HG02981 (cell line): ENCODE data around the gene S100PBP.
A peak's percentile ranks its signal among the peaks of the same experiment; 100 is the strongest.

Experiments
- ATAC-seq: cut with Tn5 transposase; IDR thresholded peaks from one replicate; pipeline ENCODE4 v1.9.1; 2021; ENCODE audit warnings: mild to moderate bottlenecking, moderate library complexity; ENCODE audit not compliant: unreplicated experiment

Gene S100PBP

DNA sequence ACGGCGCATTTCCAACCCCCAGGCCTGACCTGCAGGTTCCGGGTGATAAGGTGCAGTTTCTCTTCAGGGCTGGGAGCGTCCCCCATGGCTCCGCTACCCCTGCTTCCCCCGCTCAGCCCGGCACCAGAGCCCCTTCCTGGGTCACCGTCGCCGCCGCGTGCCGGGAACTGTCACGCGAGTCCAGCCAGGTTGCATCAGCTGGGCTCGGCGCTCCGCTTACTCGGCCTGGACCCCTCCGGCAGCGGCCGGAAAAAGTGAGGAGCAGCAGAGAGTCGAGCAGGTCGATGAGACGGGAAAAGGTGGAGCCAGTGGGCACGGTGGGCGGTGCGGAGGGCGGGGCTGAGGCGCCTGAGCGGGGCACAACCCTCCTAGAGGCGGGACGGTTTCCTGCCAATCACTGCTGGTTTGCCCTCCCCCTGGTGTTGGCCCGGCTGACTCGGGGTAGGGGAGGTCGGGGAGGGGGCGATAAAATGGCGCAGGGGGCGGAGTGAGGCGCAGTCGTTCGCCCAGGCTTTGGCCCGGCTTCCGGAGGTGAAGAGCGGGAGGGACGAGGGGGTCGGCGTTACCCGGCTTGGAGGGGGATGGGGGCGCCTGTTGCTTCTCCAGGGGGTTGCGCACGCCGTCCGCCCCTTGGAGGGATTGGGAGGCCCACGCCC lies at the start of gene S100PBP, which contains the start of gene YARS1:
Gene S100PBP (plus strand): TSS at position 495 of the 656 bp plus-strand sequence. CDS start 8,447 bp downstream, outside the sequence.
Gene YARS1 (minus strand): TSS at position 200 of the 656 bp plus-strand sequence. CDS start 114 bp downstream, at position 86.
- ATAC-seq, result peak; percentile 87

DNA sequence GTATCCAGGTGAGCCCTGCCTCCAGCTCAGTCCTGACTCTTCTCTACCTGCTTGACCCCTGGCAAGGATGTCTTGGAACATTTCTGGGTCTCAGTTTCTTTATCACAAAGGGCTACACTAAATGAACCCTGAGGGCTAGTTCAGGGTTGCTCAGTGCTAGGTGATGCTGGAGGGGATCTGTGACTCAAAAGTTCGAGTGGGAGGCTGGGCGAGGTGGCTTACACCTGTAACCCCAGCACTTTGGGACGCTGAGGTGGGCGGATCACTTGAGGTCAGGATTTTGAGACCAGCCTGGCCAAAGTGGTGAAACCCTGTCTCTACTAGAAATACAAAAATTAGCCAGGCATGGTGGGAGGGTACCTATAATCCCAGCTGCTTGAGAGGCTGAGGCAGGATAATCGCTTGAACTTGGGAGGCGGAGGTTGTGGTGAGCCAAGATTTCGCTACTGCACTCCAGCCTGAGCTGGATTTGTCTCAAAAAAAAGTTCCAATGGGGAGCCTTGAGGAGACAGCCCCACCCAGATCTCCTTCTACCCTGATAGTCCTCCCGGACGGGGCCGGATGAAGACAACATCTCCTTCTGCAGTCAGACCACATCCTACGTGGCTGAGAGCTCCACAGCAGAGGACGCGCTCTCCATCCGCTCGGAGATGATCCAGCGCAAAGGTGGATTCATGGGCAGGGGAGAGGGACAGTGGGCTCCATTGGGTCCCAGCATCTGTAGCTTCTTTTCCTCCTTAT lies 49.2 kb upstream of the S100PBP start:
- ATAC-seq, result no peak

DNA sequence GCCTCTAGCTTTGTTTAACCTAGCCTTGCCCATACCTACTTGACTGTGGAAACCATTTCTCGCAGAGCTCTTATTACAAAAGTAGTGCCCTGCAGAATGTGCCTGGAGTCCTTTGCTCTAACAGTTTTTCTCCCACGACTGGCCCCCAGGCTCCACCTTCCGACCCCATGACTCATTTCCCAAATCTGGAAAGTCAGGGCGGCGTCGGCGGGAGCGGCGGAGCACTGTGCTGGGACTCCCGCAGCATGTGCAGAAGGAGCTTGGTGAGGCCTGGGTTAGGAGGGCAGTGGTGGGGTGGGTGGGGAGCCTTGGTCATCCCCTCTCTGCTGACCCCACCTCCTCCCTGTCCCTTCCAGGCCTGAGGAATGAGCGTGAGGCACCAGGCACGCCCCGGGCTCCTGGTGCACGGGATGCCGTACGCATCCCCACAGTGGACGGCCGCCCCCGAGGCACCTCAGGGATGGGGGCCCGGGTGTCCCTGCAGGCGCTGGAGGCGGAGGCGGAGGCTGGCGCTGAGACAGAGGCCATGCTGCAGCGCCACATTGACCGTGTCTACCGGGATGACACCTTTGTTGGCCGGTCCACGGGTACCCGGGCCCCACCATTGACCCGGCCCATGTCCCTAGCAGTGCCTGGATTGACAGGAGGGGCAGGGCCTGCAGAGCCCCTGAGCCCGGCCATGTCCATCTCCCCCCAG lies 47.8 kb upstream of the S100PBP start:
- no peak for ATAC-seq

DNA sequence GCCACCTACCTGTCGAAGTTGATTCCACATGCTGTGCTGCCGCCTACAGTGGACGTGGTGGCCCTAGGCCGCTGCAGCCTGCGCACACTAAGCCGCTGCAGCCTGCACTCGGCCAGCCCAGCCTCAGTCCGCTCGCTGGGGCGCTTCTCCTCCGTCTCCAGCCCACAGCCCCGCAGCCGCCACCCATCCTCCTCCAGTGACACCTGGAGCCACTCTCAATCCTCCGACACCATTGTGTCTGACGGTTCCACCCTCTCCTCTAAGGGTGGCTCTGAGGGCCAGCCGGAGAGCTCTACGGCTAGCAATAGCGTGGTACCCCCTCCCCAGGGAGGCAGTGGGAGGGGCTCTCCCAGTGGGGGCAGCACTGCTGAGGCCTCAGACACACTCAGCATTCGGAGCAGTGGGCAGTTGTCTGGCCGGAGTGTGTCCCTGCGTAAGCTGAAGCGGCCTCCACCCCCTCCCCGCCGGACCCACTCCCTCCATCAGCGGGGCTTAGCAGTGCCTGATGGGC lies 47.2 kb upstream of the S100PBP start:
- no peak for ATAC-seq

DNA sequence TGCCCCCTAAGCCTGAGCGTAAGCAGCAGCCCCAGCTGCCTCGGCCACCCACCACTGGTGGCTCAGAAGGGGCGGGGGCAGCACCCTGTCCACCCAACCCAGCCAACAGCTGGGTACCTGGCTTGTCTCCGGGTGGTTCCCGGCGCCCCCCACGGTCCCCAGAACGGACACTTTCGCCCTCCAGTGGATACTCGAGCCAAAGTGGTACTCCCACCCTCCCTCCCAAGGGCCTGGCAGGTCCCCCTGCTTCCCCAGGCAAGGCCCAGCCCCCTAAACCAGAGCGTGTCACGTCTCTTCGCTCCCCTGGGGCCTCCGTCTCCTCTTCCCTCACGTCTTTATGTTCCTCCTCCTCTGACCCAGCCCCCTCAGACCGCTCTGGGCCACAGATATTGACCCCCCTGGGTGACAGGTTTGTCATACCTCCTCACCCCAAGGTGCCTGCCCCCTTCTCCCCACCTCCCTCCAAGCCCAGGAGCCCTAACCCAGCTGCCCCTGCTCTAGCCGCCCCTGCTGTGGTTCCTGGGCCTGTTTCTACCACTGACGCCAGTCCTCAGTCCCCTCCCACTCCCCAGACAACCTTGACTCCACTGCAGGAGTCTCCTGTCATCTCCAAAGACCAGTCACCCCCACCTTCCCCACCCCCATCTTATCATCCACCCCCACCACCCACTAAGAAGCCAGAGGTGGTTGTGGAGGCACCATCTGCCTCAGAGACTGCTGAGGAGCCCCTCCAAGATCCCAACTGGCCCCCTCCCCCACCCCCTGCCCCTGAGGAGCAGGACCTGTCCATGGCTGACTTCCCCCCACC lies 46.5 kb upstream of the S100PBP start:
- ATAC-seq, result no peak

DNA sequence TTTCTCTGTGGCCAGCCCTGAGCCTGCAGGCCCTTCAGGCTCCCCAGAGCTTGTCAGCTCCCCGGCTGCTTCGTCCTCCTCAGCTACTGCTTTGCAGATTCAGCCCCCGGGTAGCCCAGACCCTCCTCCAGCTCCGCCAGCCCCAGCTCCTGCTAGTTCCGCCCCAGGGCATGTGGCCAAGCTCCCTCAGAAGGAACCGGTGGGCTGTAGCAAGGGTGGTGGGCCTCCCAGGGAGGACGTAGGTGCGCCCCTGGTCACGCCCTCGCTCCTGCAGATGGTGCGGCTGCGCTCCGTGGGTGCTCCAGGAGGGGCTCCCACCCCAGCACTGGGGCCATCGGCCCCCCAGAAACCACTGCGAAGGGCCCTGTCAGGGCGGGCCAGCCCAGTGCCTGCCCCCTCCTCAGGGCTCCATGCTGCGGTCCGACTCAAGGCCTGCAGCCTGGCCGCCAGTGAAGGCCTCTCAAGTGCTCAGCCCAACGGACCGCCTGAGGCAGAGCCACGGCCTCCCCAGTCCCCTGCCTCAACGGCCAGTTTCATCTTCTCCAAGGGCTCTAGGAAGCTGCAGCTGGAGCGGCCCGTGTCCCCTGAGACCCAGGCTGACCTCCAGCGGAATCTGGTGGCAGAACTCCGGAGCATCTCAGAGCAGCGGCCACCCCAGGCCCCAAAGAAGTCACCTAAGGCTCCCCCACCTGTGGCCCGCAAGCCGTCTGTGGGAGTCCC lies 45.7 kb upstream of the S100PBP start:
- no peak for ATAC-seq

DNA sequence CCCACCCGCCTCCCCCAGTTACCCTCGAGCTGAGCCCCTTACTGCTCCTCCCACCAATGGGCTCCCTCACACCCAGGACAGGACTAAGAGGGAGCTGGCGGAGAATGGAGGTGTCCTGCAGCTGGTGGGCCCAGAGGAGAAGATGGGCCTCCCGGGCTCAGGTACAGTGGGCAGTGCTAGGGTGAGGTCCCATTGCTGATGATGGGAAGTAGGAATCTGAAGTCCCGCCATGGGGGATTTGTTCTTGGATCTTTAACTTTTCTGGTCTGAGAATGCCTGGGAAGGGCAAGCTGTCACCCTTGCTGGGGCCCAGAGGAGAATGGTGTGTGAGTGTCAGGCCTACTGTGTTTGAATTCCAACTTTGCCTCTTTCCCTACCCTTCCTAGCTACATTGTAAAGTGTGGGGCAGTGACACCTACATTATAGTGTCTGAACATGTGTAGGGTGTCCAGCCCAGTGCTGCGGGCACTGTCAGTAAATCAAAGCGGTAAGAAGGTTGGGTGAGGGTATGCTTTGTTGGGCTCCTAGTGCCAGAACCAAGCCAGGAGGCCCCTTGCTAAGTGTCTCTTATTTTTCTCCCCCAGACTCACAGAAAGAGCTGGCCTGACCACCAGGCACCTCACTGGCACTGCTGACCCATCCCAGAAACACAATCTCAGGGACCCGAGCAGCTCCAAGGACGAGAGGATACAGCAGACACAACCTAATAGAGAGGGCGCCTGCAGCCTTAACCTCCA lies 45.0 kb upstream of the S100PBP start:
- ATAC-seq, result no peak

DNA sequence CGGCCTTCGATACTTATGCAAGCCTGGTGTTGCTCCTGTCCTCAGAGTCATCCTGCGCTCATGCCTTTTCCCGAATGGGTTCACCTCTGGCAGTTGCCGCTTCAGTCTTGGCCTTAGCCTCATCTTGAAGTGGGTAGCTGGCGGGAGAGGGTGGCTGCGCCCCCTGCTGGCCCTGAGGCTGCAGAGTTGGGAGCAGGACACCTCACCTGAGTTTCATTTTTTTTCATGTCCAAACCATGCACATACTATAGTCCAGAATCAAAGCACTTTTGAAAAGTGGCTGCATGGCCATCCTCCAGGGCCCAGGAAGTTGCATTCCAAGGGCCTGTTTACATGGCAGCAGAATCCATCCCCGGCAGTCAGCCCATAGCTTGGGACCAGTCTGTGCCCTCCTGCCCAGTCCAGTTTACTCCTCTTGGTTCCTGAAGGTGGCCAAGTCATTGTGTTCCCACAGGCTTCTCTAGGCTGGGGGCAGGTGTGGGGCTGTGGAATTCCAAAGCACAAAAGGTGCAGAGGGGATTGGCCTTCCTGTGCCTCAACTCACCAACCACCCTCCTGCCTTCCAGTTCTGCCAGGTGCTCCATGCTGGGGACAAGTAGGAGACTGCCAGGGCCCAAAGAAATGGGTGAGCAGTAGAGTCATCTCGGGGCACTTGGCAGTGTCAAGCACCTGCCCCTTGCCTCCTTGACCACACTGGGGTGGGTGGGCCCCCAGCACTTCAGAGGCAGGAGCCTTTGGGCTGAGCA lies 44.3 kb upstream of the S100PBP start:
- ATAC-seq, result no peak

DNA sequence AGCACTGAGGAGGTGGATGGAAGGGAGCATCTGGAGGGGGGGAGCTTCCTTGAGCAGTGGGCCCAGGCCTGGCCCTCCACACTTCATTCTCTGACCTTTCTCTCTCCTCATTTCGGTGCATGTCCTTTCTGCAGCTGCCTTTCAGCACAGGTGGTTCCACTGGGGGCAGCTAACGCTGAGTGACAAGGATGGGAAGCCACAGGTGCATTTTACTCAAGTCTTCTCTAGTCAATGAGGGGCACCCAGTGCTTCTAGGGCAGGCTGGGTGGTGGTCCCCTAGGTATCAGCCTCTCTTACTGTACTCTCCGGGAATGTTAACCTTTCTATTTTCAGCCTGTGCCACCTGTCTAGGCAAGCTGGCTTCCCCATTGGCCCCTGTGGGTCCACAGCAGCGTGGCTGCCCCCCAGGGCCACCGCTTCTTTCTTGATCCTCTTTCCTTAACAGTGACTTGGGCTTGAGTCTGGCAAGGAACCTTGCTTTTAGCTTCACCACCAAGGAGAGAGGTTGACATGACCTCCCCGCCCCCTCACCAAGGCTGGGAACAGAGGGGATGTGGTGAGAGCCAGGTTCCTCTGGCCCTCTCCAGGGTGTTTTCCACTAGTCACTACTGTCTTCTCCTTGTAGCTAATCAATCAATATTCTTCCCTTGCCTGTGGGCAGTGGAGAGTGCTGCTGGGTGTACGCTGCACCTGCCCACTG lies 43.5 kb upstream of the S100PBP start:
- no peak for ATAC-seq

DNA sequence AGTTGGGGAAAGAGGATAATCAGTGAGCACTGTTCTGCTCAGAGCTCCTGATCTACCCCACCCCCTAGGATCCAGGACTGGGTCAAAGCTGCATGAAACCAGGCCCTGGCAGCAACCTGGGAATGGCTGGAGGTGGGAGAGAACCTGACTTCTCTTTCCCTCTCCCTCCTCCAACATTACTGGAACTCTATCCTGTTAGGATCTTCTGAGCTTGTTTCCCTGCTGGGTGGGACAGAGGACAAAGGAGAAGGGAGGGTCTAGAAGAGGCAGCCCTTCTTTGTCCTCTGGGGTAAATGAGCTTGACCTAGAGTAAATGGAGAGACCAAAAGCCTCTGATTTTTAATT lies 43.0 kb upstream of the S100PBP start:
- no peak for ATAC-seq

DNA sequence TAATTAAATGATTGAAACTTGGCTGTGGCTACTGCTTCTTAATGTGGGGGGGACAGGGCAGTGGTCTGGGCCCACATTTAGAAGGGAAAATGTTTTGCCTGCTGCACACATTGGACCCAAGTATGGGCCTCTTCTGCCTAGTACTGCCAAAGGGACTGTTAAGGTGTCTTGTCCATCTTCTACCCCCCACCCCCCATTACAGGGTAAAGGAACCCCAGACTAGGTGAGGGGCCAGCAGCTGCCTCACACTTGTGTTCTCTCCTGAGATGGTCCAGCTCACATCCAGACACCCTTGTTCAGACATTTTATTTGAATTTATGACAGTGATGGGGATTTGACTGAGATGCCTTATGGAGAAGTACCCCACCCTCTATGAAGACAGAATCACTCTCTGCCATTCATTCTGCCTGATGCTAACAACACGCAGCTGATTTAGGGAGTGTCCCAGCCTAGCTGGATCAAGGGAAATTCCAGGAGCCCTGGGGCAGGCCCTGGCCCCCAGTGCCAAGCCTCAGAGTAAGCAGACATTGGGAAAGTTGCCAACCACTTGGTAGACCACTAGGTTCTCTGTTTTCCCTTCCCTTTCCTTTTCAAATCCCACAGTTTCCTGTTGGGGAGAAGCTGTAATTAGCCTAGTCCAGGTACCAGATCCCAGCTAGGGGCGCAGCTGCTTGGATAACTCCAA lies 42.4 kb upstream of the S100PBP start:
- no peak for ATAC-seq

DNA sequence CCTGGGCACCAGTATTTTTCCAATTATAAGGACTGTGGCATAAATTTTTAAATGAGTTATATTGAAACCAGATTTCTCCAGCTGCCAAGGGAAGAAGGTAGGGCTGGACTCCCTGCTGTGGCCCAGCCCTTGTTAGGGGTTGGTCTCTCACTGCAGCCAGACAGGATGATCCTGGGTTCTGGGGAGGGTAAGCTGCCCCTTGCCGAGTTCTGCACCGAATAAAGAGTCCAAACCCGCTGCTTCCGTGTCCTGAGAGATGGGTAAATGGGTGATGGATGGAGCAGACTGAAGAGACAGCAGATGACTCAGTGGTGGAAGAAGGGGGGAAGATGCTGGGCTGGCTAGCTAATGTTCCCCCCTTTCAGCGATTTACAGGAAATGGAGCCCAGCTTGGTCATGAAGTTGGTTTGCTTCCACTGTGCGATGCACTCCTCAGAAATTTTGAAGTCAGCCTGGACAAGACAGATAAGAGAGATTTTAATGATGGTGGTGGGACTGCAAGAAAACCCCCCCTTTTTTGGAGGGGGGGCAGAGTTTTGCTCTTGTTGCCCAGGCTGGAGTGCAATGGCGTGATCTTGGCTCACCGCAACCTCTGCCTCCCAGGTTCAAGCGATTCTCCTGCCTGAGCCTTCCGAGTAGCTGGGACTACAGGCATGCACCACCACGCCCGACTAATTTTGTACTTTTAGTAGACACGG lies 41.7 kb upstream of the S100PBP start:
- no peak for ATAC-seq

DNA sequence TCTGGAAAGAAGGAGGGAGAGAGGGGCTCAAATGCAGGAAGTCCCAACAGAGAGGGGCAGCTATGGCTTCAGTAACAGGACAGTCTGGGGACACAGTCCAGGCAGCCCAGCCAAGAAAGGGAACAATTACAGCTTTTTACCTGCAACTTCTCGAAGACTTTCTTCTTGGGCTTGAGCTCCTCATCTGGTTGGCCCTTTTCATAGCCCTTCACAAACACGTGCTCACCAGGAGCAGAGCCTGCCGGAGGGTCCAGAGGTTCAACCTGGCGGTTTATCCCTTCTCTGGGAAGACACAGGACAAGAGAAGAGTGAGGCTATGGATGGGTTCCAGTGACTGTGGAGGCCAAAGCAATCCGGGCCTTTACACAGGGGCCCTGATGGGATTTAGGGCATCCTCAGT lies 38.2 kb upstream of the S100PBP start:
- ATAC-seq, result no peak

DNA sequence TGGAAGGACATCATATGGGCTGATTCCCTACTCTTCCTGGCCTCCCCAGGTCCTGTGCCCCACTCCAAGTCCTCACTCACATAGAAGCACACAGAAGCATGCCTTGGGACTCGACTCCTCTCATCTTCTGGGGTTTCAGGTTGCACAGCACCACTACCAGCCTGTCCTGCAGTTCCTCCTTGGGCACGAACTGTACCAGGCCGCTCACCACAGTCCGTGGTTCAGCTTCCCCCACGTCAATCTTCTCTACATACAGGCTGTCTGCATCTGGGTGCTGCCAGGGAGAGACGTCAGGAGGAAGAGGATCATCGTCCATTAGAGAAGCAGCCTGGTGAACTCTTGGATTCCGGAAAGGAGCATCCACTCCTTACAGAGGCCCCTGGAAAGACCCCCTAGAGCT lies 37.4 kb upstream of the S100PBP start:
- ATAC-seq, result no peak

DNA sequence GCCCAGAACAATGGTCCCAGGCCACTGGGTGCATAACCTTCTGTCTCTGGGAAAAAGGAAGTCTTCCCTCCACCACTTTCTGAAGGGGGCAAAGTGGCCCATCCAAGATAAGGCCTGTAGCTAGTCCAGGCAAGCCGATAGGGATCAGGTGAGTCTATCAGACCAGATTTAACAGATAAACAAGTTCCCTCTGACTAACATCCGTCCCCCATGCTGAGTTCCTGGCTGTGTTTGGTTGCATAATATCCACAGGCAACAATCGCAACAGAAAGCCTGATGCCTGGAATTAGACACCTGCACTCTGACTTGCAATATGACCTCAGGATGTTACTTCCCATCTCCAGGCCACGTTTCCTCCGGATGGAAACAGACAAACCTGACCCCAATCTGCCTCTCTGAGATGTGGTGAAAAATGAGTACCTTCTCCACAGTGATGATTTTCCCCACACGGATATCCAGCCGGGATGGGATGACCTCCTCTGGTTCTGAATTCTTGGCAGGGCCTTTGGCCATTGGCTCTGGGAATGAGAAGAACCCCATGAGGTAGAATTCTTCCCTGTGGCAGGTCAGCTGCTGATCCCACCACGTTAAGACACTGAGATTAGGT lies 36.7 kb upstream of the S100PBP start:
- no peak for ATAC-seq

DNA sequence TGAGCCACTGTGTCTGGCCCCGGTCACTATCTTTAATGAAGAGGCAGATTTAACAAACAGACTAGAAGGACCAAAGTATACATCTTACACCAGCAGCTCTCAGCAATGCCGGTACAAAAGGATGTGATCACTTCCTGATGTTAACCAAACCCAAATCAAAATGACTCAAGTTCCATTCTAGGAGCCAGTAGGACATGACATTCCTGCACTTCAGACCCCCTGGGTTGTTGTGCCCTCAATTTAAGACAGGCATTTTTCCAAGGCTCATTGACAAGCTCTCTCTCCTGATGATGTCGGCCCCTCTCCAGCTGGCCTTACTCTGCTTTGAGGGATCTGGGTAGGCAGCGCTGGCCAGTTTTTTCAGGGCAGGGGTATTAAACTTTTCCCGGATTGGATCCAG lies 35.4 kb upstream of the S100PBP start:
- ATAC-seq, result no peak

DNA sequence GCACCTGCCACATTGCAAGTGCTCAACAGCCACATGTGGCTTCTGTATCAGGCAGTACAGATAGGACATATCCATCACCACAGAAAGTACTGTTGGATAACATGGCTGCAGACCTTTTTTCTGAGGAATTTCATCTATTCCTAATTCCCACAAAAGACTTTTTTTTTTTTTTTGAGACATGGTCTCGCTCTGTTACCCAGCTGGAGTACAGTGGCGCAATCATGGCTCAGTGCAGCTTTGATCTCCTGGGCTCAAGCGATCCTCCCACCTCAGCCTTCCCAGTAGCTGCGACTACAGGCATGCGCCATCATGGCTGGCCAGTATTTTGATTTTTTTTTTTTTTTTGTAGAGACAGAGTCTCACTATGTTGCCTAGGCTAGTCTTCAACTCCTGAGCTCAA lies 33.6 kb upstream of the S100PBP start:
- no peak for ATAC-seq
